ENCODE measurements around the gene AMIGO3.
"Not testable (repeated sequence)": the region's sequence is repeated elsewhere in the genome, so short reads cannot be mapped to it uniquely, and the experiment has no call there.

AMIGO3 gene

GRCh38 chr3:49686769-49687423 is 32.6 kb downstream of the AMIGO3 start:
- DNase-seq: not testable (repeated sequence)

GRCh38 chr3:49686346-49686745 is 33.1 kb downstream of the AMIGO3 start:
- not testable (repeated sequence) for DNase-seq

GRCh38 chr3:49685846-49686245 is 33.6 kb downstream of the AMIGO3 start:
- DNase-seq: not testable (repeated sequence)

- DNase-seq: not testable (repeated sequence)
These were observed 34.4 kb downstream of the AMIGO3 start for GRCh38 chr3:49685103-49685502.

GRCh38 chr3:49684453-49684852 is 35.0 kb downstream of the AMIGO3 start:
- not testable (repeated sequence) for DNase-seq

GRCh38 chr3:49683162-49683561 is 36.3 kb downstream of the AMIGO3 start:
- no peak for DNase-seq

- no peak for DNase-seq
These were observed 37.9 kb downstream of the AMIGO3 start for GRCh38 chr3:49681543-49681942.

- no peak for DNase-seq
These were observed 38.3 kb downstream of the AMIGO3 start for GRCh38 chr3:49681232-49681522.

GRCh38 chr3:49680493-49681231 is 38.8 kb downstream of the AMIGO3 start:
- DNase-seq: no peak

- no peak for DNase-seq
These were observed 43.6 kb downstream of the AMIGO3 start for GRCh38 chr3:49675912-49676311.

- DNase-seq: no peak
These were observed 44.9 kb downstream of the AMIGO3 start for GRCh38 chr3:49674497-49674983.

GRCh38 chr3:49673715-49674496 is 45.6 kb downstream of the AMIGO3 start, which contains the start of gene APEH:
APEH (plus strand) TSS chr3:49674351; CDS start chr3:49674402, 51 bp downstream.
- DNase-seq: no peak

- DNase-seq: no peak
These were observed 46.3 kb downstream of the AMIGO3 start for GRCh38 chr3:49673121-49673714.

- DNase-seq: no peak
These were observed 47.9 kb downstream of the AMIGO3 start for GRCh38 chr3:49671291-49672288.

- DNase-seq: no peak
These were observed 48.6 kb downstream of the AMIGO3 start for GRCh38 chr3:49670940-49671290.

GRCh38 chr3:49669352-49669751 is 50.1 kb downstream of the AMIGO3 start:
- DNase-seq: no peak

- no peak for DNase-seq
These were observed 50.6 kb downstream of the AMIGO3 start for GRCh38 chr3:49668861-49669260.

- DNase-seq: no peak
These were observed 51.1 kb downstream of the AMIGO3 start for GRCh38 chr3:49668414-49668797.

- no peak for DNase-seq
These were observed 51.6 kb downstream of the AMIGO3 start for GRCh38 chr3:49667701-49668413.

All from NCI-H146 (cell line).